ENCODE results near the gene MAP3K9.

DNA sequence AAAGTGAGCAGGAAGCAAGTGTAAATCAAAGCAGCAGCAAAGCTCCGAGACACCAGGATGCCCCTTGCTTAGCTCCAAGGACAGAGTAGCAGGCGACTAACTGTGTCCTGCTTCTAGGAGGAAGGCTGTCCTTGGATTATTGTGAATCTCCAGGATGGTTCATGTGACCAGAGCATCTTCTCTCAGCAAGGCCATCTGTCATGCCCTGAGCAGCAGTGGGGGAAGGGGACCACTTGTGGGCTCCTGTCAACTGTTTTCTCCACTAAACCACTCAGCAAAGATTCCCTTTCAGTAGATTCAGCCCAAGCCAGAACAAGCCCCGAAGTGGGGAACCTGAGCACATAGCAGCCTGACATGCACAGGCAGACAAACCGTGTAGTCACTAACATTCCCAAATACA lies 19.4 kb downstream of the MAP3K9 start:
- TF ChIP-seq, protein P1, sequence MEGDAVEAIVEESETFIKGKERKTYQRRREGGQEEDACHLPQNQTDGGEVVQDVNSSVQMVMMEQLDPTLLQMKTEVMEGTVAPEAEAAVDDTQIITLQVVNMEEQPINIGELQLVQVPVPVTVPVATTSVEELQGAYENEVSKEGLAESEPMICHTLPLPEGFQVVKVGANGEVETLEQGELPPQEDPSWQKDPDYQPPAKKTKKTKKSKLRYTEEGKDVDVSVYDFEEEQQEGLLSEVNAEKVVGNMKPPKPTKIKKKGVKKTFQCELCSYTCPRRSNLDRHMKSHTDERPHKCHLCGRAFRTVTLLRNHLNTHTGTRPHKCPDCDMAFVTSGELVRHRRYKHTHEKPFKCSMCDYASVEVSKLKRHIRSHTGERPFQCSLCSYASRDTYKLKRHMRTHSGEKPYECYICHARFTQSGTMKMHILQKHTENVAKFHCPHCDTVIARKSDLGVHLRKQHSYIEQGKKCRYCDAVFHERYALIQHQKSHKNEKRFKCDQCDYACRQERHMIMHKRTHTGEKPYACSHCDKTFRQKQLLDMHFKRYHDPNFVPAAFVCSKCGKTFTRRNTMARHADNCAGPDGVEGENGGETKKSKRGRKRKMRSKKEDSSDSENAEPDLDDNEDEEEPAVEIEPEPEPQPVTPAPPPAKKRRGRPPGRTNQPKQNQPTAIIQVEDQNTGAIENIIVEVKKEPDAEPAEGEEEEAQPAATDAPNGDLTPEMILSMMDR (IDR thresholded peaks at IDR 0.05): no peak
- TF ChIP-seq POLR2A (IDR thresholded peaks at IDR 0.05) (no peak), EP300 (IDR thresholded peaks at IDR 0.05) (no peak), POLR2AphosphoS5 (IDR thresholded peaks at IDR 0.05) (no peak)

Measured in stomach (tissue), 4 donors.